Caco-2 (cell line): ENCODE results near the gene PIK3C2G. TPM values are rescaled to one million over a fixed set of nuclear protein-coding genes. Genes with fewer than 3 reads are reported as not detected.

ENCODE experiments used
- BruUV-seq: library from RNA; stranded (reverse); fragments of 400-500 nt; replicated peaks from 2 replicates; lab custom pipeline; 2021; lab: Mats Ljungman, UMichigan
- CTCF ChIA-PET: fragments of 300-600 bp; sonication (Branson Sonifier 250); formaldehyde crosslinking; loops from one replicate; lab custom pipeline; 2022; ENCODE audit warnings: antibody characterized with exemption; lab: Charles Lee
- POLR2A ChIA-PET: fragments of 300-600 bp; sonication (Branson Sonifier 250); formaldehyde crosslinking; loops from one replicate; lab custom pipeline; 2022; ENCODE audit warnings: antibody characterized with exemption; lab: Charles Lee
- DNase-seq, 2 experiments: peaks; one replicate each; pipeline versions ENCODE4 v3.0.0 to v3.0.0-alpha.2; 2020 to 2022
- H3K27me3 ChIP-seq: replicated peaks from 2 replicates; pipeline ENCODE4 v1.6.0; 2011; ENCODE audit warnings: low read length; ENCODE audit not compliant: control insufficient read depth, insufficient read depth
- H3K36me3 ChIP-seq: 2 replicates; pipeline ENCODE4 v1.5.1; 2011; ENCODE audit warnings: low read length; ENCODE audit not compliant: control insufficient read depth, insufficient read depth
- H3K4me1 ChIP-seq: fragments of 250-450 bp; sonication (Bioruptor Pico); 2 replicates; pipeline ENCODE4 v1.5.1; 2020; ENCODE audit warnings: mild to moderate bottlenecking
- H3K4me3 ChIP-seq: 2 replicates; pipeline ENCODE4 v1.5.1; 2011; ENCODE audit warnings: low read depth, mild to moderate bottlenecking, control low read depth, low read length
- H3K9me3 ChIP-seq: fragments of 250-450 bp; sonication (Bioruptor Pico); 2 replicates; pipeline ENCODE4 v1.5.1; 2020; ENCODE audit warnings: mild to moderate bottlenecking, moderate library complexity
- H3K27ac Mint-ChIP-seq: one replicate; pipeline ENCODE4 v1.8.0; 2022; ENCODE audit warnings: mixed read lengths; ENCODE audit not compliant: unreplicated experiment
- H3K27me3 Mint-ChIP-seq: one replicate; pipeline ENCODE4 v1.8.0; 2022; ENCODE audit warnings: mixed read lengths; ENCODE audit not compliant: insufficient read depth, unreplicated experiment
- H3K36me3 Mint-ChIP-seq: one replicate; pipeline ENCODE4 v1.8.0; 2022; ENCODE audit warnings: mild to moderate bottlenecking, mixed read lengths; ENCODE audit not compliant: insufficient read depth, unreplicated experiment
- H3K4me1 Mint-ChIP-seq: one replicate; pipeline ENCODE4 v1.8.0; 2022; ENCODE audit warnings: low read depth, mixed read lengths; ENCODE audit not compliant: unreplicated experiment
- H3K4me3 Mint-ChIP-seq: one replicate; pipeline ENCODE4 v1.8.0; 2022; ENCODE audit warnings: mild to moderate bottlenecking, moderate library complexity, mixed read lengths; ENCODE audit not compliant: unreplicated experiment
- H3K9me3 Mint-ChIP-seq: one replicate; pipeline ENCODE4 v1.8.0; 2022; ENCODE audit warnings: mixed read lengths; ENCODE audit not compliant: unreplicated experiment
- intact Hi-C: fragments of 100-400 bp; cut with micrococcal nuclease; formaldehyde crosslinking; loops from one replicate; pipeline ENCODE4 v1.10.0; 2022; ENCODE audit not compliant: unreplicated experiment
- total RNA-seq: library from RNA; stranded (reverse); gene quantifications from 2 replicates; pipeline ENCODE4 v1.2.3, GENCODE V29; 2022
- TF ChIP-seq, protein P1 (sequence below), 2 experiments: fragments of 200-600 bp in 1 of 2; IDR thresholded peaks; 1 replicate in 1 of 2; 2 replicates in 1 of 2; pipeline versions ENCODE4 v1.5.1 to v1.8.0; 2011 to 2022; ENCODE audit warnings: antibody characterized with exemption in 1 of 2, control low read depth in 1 of 2, inconsistent platforms in 1 of 2, low read depth in 1 of 2, low read length in 1 of 2, mild to moderate bottlenecking in 1 of 2, moderate library complexity in 1 of 2; ENCODE audit not compliant: insufficient read depth in 1 of 2, severe bottlenecking in 1 of 2, unreplicated experiment in 1 of 2

The PIK3C2G gene
- total RNA-seq, 1 experiment from 2014 or later = not detected

DNA sequence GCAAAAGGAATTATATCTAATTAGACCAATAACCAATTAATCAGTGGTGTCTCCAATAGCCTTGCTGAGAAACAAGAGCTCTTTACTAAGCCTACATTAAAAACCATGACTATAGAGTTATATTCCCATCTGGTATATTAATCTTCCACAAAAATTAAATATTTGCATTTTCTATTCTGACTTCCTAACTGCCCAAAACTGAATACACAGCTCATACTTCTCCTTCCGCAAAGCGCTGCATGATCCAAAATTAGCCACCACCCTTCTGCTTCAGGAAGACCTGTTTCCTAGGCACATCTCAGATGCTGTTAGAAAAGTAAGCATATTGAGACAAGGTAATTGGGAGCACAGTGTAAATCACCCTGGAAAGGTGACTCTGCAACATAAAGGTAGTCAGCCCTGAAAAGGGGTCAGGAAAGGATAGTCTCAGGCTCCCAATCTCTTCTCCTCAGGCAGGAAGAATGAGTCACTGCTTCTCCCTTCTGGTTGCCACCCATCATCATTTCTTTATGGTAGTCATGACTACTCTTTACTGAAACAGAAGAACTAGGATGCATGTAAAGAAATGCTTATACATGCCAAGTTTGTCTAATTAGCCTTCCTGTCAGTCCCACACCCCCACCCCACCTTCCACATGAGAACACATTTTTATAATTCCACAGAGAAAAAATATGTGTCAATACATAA lies 422.2 kb downstream of the PIK3C2G start:
- intact Hi-C loops = no loop called here
- Mint-ChIP-seq H3K36me3 (no peaks in the 10 kb centered on the region), H3K4me3 (no peak overlapping the region), H3K27ac (no peak overlapping the region), H3K9me3 (no peaks in the 10 kb centered on the region), H3K4me1 (no peaks in the 10 kb centered on the region), H3K27me3 (peaks cover 3% of the 10 kb centered on the region)
- Histone ChIP-seq H3K9me3 (no peaks in the 10 kb centered on the region), H3K4me3 (no peak overlapping the region), H3K27me3 (no peaks in the 10 kb centered on the region), H3K4me1 (no peaks in the 10 kb centered on the region), H3K36me3 (no peaks in the 10 kb centered on the region)
- POLR2A ChIA-PET = no interaction called here
- TF ChIP-seq, protein P1, sequence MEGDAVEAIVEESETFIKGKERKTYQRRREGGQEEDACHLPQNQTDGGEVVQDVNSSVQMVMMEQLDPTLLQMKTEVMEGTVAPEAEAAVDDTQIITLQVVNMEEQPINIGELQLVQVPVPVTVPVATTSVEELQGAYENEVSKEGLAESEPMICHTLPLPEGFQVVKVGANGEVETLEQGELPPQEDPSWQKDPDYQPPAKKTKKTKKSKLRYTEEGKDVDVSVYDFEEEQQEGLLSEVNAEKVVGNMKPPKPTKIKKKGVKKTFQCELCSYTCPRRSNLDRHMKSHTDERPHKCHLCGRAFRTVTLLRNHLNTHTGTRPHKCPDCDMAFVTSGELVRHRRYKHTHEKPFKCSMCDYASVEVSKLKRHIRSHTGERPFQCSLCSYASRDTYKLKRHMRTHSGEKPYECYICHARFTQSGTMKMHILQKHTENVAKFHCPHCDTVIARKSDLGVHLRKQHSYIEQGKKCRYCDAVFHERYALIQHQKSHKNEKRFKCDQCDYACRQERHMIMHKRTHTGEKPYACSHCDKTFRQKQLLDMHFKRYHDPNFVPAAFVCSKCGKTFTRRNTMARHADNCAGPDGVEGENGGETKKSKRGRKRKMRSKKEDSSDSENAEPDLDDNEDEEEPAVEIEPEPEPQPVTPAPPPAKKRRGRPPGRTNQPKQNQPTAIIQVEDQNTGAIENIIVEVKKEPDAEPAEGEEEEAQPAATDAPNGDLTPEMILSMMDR (IDR thresholded peaks at IDR 0.05; ENCODE audit: insufficient read depth in 1 of 2, low read depth in 1 of 2, low read length in 1 of 2, severe bottlenecking in 1 of 2, unreplicated experiment in 1 of 2) = no peak
- DNase-seq = no peak
- BruUV-seq = no TSS peak
- CTCF ChIA-PET = no interaction called here

DNA sequence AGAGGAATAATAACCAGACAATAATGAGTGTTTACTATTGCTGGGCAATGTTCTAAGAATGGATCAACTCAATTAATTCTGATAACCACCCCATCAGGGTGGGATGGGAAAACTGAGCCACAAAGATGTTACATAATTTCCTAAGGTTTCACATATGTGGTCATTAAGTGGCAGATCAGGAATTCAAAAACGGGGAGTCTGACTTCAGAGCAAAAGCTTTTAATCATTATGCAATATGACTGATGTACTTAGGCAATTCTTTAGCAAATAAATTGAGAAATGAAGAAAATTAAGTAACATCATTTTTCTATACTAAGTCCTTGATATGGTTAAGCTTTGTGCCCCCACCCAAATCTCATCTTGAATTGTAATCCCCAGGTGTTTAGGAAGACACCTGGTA lies 423.1 kb downstream of the PIK3C2G start:
- CTCF ChIA-PET = no interaction called here
- no peaks in the 10 kb centered on the region for H3K9me3 ChIP-seq
- Mint-ChIP-seq H3K27ac (no peak overlapping the region), H3K36me3 (no peaks in the 10 kb centered on the region), H3K27me3 (peaks cover 3% of the 10 kb centered on the region), H3K9me3 (no peaks in the 10 kb centered on the region), H3K4me3 (no peak overlapping the region), H3K4me1 (no peaks in the 10 kb centered on the region)
- TF ChIP-seq, protein P1 (IDR thresholded peaks at IDR 0.05; ENCODE audit: insufficient read depth in 1 of 2, low read depth in 1 of 2, low read length in 1 of 2, severe bottlenecking in 1 of 2, unreplicated experiment in 1 of 2) = no peak
- POLR2A ChIA-PET = no interaction called here
- no peak for DNase-seq
- H3K36me3 ChIP-seq = no peaks in the 10 kb centered on the region
- no peak overlapping the region for H3K4me3 ChIP-seq
- no peaks in the 10 kb centered on the region for H3K27me3 ChIP-seq
- BruUV-seq = no TSS peak
- intact Hi-C loops = no loop called here
- H3K4me1 ChIP-seq = no peaks in the 10 kb centered on the region

DNA sequence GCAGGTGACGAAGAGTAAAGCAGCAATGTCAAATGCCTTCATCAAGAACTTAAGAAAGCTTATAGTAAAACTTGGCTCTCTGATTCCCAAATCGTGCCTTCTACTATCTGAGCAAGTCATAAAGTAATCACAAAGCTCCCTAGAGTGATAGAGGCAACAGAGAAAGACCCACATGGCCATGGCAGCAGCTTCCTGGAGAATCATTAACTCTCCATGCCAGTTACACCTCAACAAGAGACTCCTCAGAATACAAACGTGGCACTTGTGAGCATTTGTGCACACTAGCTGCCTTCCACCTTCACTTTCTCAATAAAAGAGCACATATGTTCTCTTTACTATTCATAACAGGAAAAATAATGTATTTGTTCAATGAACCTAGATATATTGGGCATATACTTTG lies 428.5 kb downstream of the PIK3C2G start:
- no peak overlapping the region for H3K27ac Mint-ChIP-seq
- DNase-seq = no peak
- H3K4me3 Mint-ChIP-seq = no peak overlapping the region
- no peaks in the 10 kb centered on the region for H3K9me3 Mint-ChIP-seq
- Histone ChIP-seq H3K27me3 (no peaks in the 10 kb centered on the region), H3K36me3 (no peaks in the 10 kb centered on the region), H3K4me3 (no peak overlapping the region), H3K4me1 (no peaks in the 10 kb centered on the region), H3K9me3 (no peaks in the 10 kb centered on the region)
- TF ChIP-seq, protein P1 (IDR thresholded peaks at IDR 0.05; ENCODE audit: insufficient read depth in 1 of 2, low read depth in 1 of 2, low read length in 1 of 2, severe bottlenecking in 1 of 2, unreplicated experiment in 1 of 2) = no peak
- ChIA-PET CTCF (no interaction called here), POLR2A (no interaction called here)
- H3K4me1 Mint-ChIP-seq = no peaks in the 10 kb centered on the region
- intact Hi-C loops = no loop called here
- no TSS peak for BruUV-seq
- H3K36me3 Mint-ChIP-seq = no peaks in the 10 kb centered on the region
- H3K27me3 Mint-ChIP-seq = peaks cover 15% of the 10 kb centered on the region
